GM19468 (cell line): ENCODE results near the gene OCA2.

Experiments
- ATAC-seq: cut with Tn5 transposase; IDR thresholded peaks from one replicate; pipeline ENCODE4 v1.9.1; 2021; ENCODE audit warnings: mild to moderate bottlenecking, moderate library complexity, moderate number of reproducible peaks; ENCODE audit not compliant: unreplicated experiment; ENCODE audit errors: extremely low read depth

Gene OCA2

GRCh38 chr15:28006116-28006905 is 92.8 kb downstream of the OCA2 start:
- no peak for ATAC-seq

GRCh38 chr15:28005004-28005527 is 94.0 kb downstream of the OCA2 start:
- no peak for ATAC-seq

DNA sequence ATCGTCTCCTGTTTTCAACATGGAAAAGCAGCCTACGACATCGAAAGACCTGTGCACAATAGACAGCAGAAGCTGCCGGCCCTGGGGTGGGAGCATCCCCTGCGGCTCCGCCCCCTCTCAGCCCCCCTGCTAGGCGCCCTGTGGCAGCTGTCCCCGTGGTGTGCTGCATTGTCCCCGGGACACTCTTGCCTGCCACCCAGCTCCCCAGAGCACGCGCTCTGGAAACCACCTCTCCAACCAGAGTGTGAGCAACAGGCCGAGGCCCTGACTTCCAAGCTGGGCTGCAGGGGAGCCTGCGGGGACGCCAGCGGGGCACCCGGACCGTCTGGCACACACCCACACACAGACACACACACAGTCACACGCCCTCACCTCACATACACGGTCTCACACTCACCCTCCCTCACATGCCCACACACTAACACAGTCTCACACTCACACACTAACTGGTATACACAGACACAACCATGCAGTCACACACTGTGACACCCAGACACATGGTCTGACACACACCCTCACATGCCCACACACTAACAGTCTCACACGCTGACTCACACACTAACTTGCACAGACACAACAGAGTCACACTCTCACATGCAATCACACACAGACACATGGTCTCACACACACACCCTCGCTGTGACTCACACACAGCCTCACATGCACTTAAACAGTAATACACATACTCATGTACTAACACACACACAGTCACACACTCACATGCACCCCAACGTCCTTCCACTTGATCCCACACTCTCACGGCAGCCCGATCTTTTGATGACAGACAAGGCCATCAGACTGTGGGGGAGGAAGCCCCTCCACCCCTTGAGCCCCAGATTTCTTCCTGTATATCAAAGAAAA is 94.7 kb downstream of the OCA2 start:
- no peak for ATAC-seq

DNA sequence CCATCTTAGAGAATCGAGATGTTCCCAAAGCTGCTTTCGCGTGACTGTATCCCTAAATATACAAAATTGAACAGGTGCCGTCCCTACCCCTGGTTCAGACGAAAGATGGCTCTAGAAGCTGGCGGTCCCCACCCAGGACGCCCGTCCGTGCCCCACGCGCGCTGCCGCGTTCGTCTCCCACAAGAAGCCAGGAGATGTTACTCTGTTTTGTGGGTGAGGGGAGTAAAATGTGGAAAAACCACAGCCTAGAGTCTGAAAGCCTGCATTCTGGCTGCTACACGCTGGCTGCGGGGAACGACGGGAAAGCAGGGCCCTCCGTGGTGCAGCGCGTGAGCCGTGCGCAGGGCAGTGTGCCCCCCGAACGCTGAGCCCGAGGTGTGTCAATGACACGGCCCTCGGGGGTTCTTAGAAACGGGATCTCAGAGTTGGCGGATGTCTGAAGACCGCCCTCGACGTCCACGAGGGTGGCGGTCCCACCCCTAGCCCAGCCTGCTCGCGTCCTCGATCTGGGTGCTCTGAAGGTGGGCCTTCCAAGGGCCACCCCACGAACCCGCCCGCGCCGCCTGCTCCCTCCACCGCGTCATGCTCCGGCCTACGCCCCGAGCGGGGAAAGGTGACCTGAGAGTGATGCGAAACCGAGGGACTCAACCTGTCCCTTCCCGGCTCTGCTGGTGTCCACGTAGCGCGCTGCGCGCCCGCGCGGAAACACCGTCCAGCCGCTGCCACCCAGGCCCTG is 95.6 kb downstream of the OCA2 start:
- no peak for ATAC-seq

DNA sequence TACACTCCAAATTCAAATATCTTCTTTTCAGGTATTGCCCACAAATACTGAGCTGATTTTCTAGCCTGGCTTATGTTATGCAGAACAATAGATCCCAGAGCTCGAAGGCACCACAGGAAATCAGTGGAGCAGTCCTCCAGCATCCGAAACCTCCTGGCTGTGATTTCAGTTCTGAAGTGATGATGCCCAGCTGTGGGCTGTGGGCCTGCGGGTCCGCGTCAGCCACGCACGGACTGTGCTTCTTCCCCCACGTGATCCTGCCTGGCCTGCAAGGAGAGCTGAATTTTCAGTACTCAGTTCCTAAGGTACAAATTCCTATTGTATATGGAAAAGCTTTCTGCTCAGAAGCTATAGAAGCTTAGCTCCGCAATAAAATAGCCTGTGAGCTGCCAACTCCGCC is 96.2 kb downstream of the OCA2 start:
- ATAC-seq = no peak

DNA sequence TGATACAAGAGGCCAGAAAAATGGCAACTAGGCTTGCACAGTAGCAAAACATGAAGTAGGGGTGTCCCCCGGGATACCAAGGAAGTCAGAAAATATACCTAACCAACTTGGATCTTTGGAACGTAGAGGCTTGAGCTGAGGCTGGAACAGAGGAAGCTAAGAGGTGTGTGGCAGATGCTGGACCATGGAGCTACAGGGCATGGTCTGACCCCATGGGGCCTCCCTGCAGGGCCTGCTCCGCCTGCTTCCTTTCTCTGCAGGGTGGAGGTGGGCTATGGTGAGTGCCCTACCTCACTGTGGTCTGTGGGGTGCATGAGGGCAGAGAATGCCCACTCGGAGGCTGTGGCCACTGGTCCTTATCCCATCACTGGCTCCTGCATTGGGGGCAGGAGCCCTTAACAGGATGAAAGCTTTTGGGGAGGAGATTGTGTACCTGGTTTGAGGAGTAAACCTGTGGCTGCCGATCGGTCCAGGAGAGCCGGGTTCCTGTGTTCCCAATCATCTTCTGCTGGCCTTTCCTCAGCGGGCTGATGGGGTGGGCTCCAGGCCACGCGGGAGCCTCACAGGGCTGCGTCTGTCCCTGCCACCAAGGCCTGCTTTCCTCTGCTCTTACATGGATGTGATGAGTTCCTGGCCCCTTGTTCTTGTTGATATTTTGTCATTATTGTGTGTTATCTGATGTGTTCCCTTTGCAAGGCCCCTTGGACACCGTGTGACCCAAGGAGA is 96.8 kb downstream of the OCA2 start:
- no peak for ATAC-seq

- ATAC-seq = no peak
Measured at GRCh38 chr15:28001641-28002040, 97.5 kb downstream of the OCA2 start.

- ATAC-seq = no peak
Measured at GRCh38 chr15:27993996-27994780, 104.9 kb downstream of the OCA2 start.

- no peak for ATAC-seq
Measured at GRCh38 chr15:27993544-27993943, 105.6 kb downstream of the OCA2 start.

GRCh38 chr15:27990521-27991515 is 108.3 kb downstream of the OCA2 start:
- ATAC-seq = no peak

GRCh38 chr15:27989838-27990237 is 109.3 kb downstream of the OCA2 start:
- no peak for ATAC-seq

DNA sequence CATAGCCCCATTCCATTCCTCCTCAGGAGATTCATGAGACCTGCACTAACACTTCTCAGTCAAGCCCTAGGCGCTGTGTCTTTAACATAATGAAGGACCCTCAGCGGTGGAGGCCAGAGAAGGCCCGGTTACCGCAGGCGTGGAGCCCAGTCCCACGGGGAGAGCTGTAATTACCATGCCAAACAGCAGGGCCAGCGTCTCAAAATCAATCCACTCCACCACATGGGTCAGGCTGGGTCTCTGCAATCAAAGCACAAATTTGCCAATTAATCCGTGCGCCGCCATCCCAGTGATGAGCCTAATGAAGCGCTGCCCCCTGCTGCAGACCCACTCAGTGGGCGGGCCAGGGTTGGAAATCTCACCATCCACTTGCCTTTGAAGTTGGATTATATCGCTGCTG is 109.7 kb downstream of the OCA2 start:
- no peak for ATAC-seq

DNA sequence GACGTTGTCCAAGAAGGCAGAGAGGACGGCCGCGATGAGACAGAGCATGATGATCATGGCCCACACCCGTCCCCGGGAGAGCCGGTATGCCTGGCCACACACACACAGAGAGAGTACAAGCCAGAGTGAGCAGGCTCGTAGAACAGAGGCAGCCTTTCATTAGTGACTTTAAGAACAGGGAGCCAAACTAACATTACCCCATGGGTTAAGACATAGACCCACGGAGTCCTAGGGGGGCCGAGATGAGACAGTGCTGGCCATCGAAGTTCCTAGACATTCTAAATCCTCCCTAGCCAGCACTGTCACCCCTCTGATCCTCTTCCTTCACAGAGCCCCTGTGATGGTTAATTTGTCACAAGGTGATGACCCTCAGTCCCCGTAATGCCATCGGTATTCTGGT is 114.0 kb downstream of the OCA2 start:
- ATAC-seq = no peak

DNA sequence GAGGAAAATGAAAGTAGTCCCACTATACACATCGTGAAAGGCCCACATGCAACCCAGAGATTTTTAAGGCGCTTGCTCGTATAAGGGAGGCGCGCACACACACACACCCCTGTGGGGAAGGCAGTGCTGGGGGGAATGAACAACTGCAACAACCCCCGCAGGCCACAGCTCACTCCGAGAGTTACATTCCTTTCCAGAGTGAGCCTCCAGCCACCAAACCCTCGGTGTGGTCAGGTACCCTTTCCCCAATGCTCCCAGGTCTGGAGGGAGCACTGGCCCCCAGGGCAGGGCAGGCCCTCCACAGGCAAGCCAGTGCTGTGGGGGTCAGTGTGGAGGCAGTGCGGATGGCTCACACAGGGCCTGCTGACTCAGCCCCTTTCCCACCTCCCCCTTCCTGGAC is 115.6 kb downstream of the OCA2 start:
- no peak for ATAC-seq

- ATAC-seq = no peak
Measured at GRCh38 chr15:27977696-27978095, 121.4 kb downstream of the OCA2 start.

DNA sequence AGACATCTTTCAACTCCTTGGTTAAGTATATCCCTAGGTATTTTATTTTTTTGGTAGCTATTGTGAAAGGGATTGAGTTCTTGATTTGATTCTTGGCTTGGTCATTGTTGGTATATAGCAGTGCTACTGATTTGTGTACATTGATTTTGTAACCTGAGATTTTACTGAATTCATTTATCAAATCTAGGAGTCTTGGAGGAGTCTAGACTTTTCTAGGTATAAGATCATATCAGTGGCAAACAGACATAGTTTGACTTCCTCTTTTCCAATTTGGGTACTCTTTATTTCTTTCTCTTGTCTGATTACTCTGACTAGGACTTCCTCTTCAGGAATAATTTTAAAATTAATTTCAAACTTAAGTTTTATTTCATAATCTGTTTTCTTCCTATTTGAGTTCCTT is 125.2 kb downstream of the OCA2 start:
- ATAC-seq = no peak

DNA sequence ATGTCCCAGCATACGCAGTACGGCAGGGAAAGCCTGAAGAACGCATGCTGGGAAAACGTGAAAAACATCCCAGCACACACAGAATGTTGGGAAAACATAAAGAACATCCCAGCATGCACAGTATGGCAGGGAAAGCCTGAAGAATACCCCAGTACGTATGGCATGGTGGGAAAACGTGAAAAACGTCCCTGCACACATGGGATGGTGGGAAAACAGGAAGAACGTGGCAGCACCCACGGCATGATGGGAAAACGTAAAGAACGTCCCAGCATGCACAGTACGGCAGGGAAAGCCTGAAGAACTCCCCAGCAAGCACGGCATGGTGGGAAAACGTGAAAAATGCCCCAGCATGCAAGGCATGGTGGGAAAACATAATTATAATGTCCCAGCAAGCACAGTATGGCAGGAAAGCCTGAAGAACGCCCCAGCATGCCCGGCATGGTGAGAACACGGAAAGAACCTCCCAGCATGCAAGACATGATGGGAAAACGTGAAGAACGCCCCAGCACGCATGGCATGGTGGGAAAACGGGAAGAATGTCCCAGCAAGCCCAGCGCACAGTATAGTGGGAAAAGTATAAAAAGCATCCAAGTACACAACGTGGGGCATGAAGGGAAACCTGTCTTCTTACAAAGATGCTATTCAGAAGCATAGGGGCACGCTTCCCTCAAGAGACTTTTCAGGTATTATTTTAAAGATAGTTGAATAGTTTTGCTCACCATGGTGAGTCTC is 128.3 kb downstream of the OCA2 start:
- no peak for ATAC-seq
